CD4-positive, alpha-beta T cell treated with Interleukin-12 subunit alpha and Interleukin-12 subunit beta, for 1 hour (primary cell): ENCODE results near the gene LXN.
"Not testable (repeated sequence)": the region's sequence is repeated elsewhere in the genome, so short reads cannot be mapped to it uniquely, and the experiment has no call there.

Experiments used
- DNase-seq: peaks from one replicate; pipeline ENCODE4 v3.0.0-alpha.2; 2020

The LXN gene, protein sequence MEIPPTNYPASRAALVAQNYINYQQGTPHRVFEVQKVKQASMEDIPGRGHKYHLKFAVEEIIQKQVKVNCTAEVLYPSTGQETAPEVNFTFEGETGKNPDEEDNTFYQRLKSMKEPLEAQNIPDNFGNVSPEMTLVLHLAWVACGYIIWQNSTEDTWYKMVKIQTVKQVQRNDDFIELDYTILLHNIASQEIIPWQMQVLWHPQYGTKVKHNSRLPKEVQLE

GRCh38 chr3:158672215-158673176 is at the start of gene LXN:
Gene LXN, minus strand, starts transcription at chr3:158672648. Its CDS starts 170 bp downstream, at chr3:158672478.
- DNase-seq = peak; percentile 79

GRCh38 chr3:158722108-158722507 is 49.7 kb upstream of the LXN start:
- peak; percentile 10 for DNase-seq

DNA sequence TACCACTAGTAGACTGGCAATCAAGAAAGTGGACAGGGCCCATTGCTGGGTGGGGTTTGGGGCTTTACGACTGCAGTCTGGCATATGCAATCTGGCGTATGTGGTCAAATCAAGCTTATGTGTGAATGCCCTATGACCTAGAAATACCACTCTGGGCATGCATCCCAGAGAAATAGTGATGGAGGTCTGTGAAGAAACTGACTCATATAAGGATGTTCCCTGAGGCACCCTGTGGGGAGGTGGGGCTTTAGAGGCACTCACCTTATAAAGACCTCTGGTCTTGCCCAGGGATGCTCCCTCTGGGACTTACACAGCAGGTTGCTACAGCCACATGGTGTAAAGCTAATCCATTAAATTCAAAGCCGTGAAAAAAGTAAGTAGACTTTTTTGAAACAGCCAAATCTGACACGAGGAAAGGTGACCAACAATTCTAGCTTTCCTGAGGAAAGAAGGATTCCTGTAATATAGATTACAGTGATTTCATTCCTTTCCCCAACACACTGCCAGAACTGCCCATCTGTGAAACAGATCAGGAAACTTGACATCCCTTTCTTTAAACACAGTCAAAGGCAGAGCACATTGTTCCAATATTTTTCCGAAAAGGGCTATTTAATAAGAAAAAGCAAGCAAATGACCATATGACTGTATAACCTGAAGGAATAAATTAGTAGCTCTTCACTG is 46.2 kb upstream of the LXN start:
- DNase-seq = no peak

- no peak for DNase-seq
Observed at GRCh38 chr3:158717576-158717975, 45.1 kb upstream of the LXN start.

DNA sequence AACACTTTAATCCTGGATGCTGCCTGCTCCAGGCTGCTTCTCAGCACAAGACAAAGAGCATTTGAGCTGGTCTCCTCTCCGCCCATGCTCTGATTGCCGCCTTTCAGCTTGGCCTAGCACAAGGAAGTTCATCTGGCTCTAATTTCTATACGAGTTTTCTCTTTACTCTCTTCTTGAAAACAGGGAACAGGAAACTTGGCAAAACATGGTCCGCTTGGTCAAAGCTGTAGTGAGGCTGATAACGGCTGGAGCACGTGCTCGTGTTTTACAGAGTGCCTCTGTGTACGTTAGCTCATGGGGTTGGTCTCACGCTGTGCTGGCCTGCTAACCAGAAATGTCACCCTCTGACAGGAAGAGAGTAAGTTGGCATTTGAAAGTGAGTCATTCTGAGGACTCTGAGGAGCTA is 40.6 kb upstream of the LXN start:
- no peak for DNase-seq

GRCh38 chr3:158712443-158712842 is 40.0 kb upstream of the LXN start:
- no peak for DNase-seq

GRCh38 chr3:158711886-158712285 is 39.4 kb upstream of the LXN start:
- DNase-seq = no peak

GRCh38 chr3:158710601-158711000 is 38.2 kb upstream of the LXN start:
- no peak for DNase-seq

- DNase-seq = no peak
Observed at GRCh38 chr3:158709666-158710083, 37.2 kb upstream of the LXN start.

DNA sequence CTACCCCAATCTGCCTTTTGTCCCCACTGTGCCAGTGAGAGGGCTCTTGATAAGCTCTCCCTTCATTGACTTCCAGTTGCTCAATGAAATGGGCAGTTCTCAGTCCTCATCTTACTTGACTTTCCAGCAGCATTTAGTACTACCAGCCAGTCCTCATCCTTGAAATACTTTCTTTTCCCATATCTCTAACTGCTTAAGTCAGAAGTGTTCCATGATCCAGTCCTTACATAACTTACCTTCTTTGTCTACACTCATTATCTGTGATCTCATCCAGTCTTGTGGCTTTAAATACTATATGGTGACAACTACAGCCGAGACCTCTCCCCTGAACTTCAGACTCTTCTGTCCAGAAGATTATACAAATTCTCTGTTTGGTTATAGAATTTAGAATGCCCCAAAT is 31.1 kb upstream of the LXN start:
- no peak for DNase-seq

GRCh38 chr3:158702815-158703481 is 30.5 kb upstream of the LXN start:
- no peak for DNase-seq

- DNase-seq = no peak
Observed at GRCh38 chr3:158701420-158702065, 29.1 kb upstream of the LXN start.

DNA sequence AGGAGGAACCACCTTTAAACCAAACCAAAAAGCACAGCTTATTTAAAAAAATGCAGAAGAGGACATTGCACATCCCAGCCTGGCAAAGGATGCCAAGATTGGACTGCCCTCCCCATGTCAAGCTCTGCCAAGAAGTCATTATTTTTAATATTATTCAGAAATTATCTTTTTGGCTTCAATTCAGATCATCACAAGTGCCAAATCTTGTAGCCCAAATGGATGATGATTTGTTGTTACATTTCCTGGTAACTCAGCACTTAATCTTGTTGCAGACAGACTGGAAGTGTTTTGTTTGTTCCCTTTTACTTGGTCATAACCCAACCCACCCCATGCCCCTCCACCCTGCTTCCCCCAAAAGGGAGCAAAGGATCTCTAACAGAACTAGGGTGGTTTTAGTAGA is 28.1 kb upstream of the LXN start:
- DNase-seq = no peak

DNA sequence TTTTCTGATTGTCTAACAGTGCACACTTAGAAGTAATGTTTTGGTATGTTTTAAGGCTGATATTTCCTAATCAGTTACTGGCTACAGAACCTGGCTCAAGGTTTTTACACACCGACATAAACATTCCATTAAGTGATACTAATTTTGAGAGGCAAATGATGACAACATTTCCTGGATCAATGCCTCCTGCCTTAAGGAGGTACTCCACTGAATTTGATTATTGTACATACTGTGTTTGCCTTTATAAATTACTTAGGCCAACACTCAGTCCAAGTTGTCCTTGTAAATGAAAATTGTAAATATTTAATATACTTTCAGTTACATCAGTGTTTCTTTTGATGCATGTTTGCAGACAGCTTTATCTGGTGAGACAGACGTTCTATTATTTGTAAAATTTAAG is 24.2 kb upstream of the LXN start:
- DNase-seq = no peak

- not testable (repeated sequence) for DNase-seq
Observed at GRCh38 chr3:158693866-158694456, 21.5 kb upstream of the LXN start.

GRCh38 chr3:158685159-158685558 is 12.7 kb upstream of the LXN start:
- DNase-seq = no peak

DNA sequence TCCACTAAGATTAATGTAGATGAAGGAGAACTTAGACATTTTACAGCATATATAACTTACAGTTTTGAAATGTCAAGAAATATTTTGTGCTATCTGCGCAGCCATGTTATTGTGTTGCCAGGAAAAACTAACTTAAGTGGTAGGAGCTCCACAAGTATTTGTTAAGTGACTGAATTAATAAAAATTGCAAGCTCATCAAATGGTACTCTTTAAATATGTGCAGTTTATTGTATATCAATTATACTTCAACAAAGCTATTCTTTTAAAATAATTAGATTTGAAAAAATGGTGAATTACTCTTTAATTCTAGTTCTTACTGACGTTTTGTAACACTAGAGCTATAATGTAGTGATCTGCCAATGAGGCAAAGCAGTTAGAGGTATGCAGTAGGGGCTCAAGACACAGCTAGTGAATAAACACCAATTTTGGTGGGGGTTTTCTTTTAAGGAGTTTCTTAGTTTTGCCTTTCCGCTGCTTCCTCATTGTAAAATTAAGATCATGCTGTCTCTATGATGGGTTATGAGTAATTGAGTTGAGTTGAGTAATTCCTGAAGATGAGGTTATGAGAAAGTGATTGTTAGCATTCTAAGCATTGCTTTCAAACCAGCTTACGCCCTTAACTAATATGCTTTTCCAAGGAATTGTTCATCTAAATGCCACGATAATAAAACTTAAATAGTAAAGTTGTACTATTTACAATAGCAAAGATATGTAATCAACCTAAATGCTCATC is 10.9 kb upstream of the LXN start:
- no peak for DNase-seq

DNA sequence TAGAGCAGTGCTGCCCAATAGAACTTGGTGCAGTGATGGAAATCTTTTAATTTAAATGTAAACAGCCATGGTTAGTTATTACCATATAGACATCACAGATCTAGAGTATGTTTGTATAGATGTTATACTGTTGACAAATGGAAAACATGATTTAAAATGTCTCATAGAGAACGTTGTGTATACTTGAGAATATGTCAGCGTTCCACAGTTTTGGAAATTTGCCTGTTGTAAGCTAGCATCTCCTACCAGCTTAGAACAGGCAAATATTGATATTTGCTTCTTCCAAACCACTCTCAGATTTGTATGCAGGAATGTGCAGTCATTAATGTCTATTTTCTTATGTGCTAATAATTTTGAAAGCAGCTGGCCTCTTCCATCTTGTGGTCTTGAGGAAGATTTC is 8.4 kb upstream of the LXN start:
- no peak for DNase-seq

GRCh38 chr3:158679547-158680000 is 7.1 kb upstream of the LXN start:
- DNase-seq = no peak

GRCh38 chr3:158678687-158679086 is 6.2 kb upstream of the LXN start:
- DNase-seq = no peak

DNA sequence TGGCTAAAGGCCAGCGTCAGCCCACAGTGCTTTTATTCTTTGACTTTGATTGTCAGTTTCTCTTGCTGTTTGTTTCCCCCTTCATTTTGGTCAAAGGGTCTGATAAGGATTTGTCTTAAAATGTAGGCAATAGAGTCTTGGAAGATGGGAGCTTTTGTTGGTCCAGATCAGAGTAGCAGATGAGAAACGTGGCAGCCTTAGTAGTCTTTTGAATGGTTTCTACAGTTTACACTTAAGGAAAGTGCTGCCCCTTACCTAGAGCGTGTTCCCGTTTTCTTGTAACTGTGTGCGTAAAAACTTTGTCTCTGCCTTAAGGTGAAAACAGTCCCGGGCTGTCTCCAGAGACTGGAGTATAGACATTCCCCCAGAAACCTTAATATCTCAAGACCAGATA is 630 bp downstream of the LXN start:
- DNase-seq = no peak
